Kidney epithelial cell (primary cell): Measurements from ENCODE around the gene CRCP. TPM values are rescaled to one million over a fixed set of nuclear protein-coding genes. Genes with fewer than 3 reads are reported as not detected.
"Not testable (repeated sequence)": the region's sequence is repeated elsewhere in the genome, so short reads cannot be mapped to it uniquely, and the experiment has no call there.

Experiments
- DNase-seq: peaks from one replicate; pipeline ENCODE4 v3.0.0-alpha.2; 2010; ENCODE audit warnings: low read depth
- H3K27me3 ChIP-seq: 2 replicates; pipeline ENCODE4 v1.6.0; 2011; ENCODE audit warnings: low read length; ENCODE audit not compliant: control insufficient read depth, insufficient read depth
- H3K36me3 ChIP-seq: 2 replicates; pipeline ENCODE4 v1.5.1; 2011; ENCODE audit warnings: low read length; ENCODE audit not compliant: control insufficient read depth, insufficient read depth
- H3K4me3 ChIP-seq: 2 replicates; pipeline ENCODE4 v1.5.1; 2011; ENCODE audit warnings: low read depth, mild to moderate bottlenecking, control low read depth, low read length
- total RNA-seq: library from RNA; depleted of rRNA; stranded (reverse); fragments of >200 nt; gene quantifications from 2 replicates; pipeline ENCODE4 v1.2.3, GENCODE V29; 2015
- TF ChIP-seq, protein P1 (sequence below): IDR thresholded peaks from 2 replicates; pipeline ENCODE4 v1.5.1; 2011; ENCODE audit warnings: mild to moderate bottlenecking, moderate library complexity, low read length, control low read depth, inconsistent platforms; ENCODE audit not compliant: insufficient read depth, poor library complexity, severe bottlenecking

CRCP gene
- total RNA-seq, 1 donor from 2014 or later: 38.5 TPM

- H3K27me3 ChIP-seq: no peaks in the 10 kb centered on the region
- TF ChIP-seq, protein P1, sequence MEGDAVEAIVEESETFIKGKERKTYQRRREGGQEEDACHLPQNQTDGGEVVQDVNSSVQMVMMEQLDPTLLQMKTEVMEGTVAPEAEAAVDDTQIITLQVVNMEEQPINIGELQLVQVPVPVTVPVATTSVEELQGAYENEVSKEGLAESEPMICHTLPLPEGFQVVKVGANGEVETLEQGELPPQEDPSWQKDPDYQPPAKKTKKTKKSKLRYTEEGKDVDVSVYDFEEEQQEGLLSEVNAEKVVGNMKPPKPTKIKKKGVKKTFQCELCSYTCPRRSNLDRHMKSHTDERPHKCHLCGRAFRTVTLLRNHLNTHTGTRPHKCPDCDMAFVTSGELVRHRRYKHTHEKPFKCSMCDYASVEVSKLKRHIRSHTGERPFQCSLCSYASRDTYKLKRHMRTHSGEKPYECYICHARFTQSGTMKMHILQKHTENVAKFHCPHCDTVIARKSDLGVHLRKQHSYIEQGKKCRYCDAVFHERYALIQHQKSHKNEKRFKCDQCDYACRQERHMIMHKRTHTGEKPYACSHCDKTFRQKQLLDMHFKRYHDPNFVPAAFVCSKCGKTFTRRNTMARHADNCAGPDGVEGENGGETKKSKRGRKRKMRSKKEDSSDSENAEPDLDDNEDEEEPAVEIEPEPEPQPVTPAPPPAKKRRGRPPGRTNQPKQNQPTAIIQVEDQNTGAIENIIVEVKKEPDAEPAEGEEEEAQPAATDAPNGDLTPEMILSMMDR: no peak
- H3K36me3 ChIP-seq: peaks cover 1% of the 10 kb centered on the region
- no peak for DNase-seq
- no peak overlapping the region for H3K4me3 ChIP-seq
Measured at GRCh38 chr7:66119245-66119850, 4.7 kb downstream of the CRCP start.

DNA sequence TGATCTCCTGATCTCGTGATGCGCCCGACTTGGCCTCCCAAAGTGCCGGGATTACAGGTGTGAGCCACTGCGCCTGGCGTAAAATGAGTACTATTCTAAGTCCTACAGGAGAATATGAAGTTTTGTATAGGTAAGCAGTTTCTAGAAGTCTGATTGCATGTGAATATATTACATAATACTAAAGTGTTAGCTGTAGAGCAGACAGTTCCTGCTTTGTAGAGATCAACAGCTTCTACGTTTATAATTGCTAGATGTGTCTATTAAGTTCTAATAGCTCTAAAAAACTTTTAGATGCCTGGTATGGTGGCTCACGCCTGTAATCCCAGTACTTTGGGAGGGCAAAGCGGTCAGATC is 8.5 kb downstream of the CRCP start:
- Histone ChIP-seq H3K27me3 (no peaks in the 10 kb centered on the region), H3K36me3 (peaks cover 1% of the 10 kb centered on the region), H3K4me3 (no peak overlapping the region)
- TF ChIP-seq, protein P1: no peak
- DNase-seq: no peak

DNA sequence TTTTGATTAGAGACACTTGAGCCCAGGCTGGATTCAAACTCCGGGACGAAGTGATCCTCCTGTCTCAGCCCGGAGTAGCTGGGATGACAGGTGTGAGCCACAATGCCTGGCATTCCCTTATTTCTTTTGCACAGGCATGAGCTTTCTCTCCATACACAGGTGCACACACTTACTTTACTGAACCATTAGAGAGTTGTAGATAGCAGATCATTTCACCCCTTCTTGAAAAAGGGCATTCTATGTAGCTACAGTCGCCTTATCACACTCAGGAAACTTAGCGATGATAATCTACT is 9.9 kb downstream of the CRCP start:
- not testable (repeated sequence) for H3K27me3 ChIP-seq, H3K4me3 ChIP-seq, H3K36me3 ChIP-seq, DNase-seq

DNA sequence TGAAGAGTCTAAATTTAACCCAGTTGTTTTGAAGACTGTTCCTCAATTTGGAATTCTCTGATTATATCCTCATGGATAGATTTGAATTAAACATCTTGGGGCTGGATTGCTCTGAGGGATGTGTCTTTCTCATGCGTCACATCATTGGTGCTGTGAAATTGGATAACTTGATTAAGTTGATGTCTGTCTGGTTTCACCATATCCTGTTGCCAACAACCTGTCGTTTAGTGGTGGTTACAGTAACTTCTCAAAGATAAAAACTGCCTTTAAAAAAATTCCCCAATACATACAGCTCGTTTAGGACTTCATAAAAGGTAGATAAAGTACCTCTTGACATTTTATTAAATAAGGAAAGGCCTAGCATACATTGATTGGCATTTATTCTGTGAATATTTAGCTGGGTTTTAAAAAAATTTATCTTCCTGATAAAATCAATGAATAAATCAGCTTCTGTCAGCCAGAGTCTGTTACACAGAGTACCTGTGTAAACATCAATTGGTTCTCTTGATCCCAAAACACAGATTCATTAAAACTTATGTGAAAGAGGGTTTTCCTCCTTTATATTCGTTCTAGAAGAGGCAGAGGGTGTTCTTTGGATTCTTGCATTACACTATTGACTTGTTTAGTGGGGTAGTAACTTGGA is 10.5 kb downstream of the CRCP start:
- H3K27me3 ChIP-seq: no peaks in the 10 kb centered on the region
- DNase-seq: no peak

GRCh38 chr7:66125781-66126352 is 11.2 kb downstream of the CRCP start:
- H3K27me3 ChIP-seq, H3K4me3 ChIP-seq, DNase-seq, H3K36me3 ChIP-seq: not testable (repeated sequence)

More for the DNA sequence above, 10.5 kb downstream of the CRCP start:
- TF ChIP-seq, protein P1: no peak
- no peaks in the 10 kb centered on the region for H3K36me3 ChIP-seq
- H3K4me3 ChIP-seq: no peak overlapping the region

DNA sequence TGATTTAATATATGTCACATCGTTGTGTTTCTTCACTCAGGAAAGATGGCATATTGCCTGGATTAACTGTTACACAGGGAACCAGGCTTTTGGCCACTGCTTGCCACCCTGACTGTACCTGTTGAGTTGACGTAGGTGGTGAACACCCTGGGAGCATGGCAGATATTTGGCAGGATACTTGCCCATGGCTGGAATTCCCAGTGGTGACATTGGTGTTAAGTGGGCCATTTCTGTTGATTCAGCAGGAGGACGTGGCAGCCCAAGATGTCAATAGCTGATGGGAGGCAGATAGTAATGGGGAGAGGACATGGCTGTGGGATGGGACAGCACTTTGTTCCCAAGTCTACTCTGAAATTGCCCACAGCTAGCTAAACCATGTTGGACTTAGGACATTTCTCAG is 12.5 kb downstream of the CRCP start:
- not testable (repeated sequence) for DNase-seq, H3K4me3 ChIP-seq, H3K36me3 ChIP-seq, H3K27me3 ChIP-seq

DNA sequence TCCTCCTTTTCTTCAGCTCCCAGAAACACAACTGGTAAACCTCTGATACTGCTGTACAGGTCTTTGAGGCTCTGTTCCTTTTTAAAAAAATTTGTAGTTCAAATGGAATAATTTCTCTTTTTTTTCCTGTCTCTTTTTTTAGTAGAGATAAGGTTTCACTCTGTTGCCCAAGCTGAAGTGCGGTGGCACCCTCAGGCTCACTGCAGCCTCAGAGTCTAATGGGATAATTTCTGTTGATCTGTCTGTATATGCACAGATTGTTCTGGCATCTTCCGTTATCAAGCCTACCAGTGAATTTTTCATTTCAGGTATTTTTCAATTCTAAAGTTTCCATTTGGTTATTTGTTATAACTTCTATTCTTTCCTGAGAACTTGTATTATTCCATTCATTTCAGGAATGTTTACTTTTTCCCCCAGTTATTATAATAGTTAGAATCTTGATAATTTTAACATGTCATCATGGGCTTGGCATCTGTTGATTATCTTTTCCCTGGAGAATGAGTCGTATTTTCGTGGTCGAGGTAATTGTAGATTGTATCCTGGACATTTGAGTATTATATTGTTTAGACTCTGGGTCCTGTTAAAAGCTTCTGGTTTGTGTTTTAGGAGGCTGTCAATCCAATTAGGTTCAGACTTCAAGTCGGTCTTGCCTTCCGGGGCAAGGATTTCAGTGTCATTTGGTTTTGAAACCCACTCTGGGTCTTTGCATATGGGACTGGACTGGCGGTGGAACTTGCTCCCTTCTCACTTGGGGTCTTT is 24.5 kb downstream of the CRCP start:
- H3K27me3 ChIP-seq: no peaks in the 10 kb centered on the region
- H3K4me3 ChIP-seq: no peak overlapping the region
- DNase-seq: no peak
- peaks cover 2% of the 10 kb centered on the region for H3K36me3 ChIP-seq
- TF ChIP-seq, protein P1: no peak
